GM19463 (cell line): ENCODE results near the gene ABCC9.
A peak's percentile ranks its signal among the peaks of the same experiment; 100 is the strongest.

Source experiments
- ATAC-seq: cut with Tn5 transposase; IDR thresholded peaks from one replicate; pipeline ENCODE4 v1.9.1; 2021; ENCODE audit warnings: mild to moderate bottlenecking, moderate library complexity; ENCODE audit not compliant: unreplicated experiment

ABCC9 gene

GRCh38 chr12:21776175-21776574, 165.1 kb downstream of the ABCC9 start:
- no peak for ATAC-seq

GRCh38 chr12:21775133-21775820, 165.9 kb downstream of the ABCC9 start:
- ATAC-seq = no peak

- ATAC-seq = no peak
Observed at GRCh38 chr12:21774358-21775132, 166.7 kb downstream of the ABCC9 start, which contains the start of gene KCNJ8. Gene KCNJ8 (minus strand): TSS chr12:21774706. CDS start chr12:21773616, 1,090 bp downstream.

- ATAC-seq = no peak
Observed at GRCh38 chr12:21773806-21774205, 167.4 kb downstream of the ABCC9 start.

GRCh38 chr12:21773263-21773741, 167.9 kb downstream of the ABCC9 start:
- peak; percentile 49 for ATAC-seq

- no peak for ATAC-seq
Observed at GRCh38 chr12:21771311-21771710, 169.9 kb downstream of the ABCC9 start.

- no peak for ATAC-seq
Observed at GRCh38 chr12:21769307-21769706, 171.9 kb downstream of the ABCC9 start.

GRCh38 chr12:21766403-21766802, 174.8 kb downstream of the ABCC9 start:
- ATAC-seq = no peak

GRCh38 chr12:21764950-21765349, 176.3 kb downstream of the ABCC9 start:
- ATAC-seq = no peak

- ATAC-seq = no peak
Observed at GRCh38 chr12:21764065-21764464, 177.2 kb downstream of the ABCC9 start.

GRCh38 chr12:21763531-21763930, 177.7 kb downstream of the ABCC9 start:
- ATAC-seq = no peak

- ATAC-seq = no peak
Observed at GRCh38 chr12:21759737-21760136, 181.5 kb downstream of the ABCC9 start.

GRCh38 chr12:21757735-21758134, 183.5 kb downstream of the ABCC9 start:
- ATAC-seq = no peak

GRCh38 chr12:21756699-21757098, 184.5 kb downstream of the ABCC9 start:
- no peak for ATAC-seq

- ATAC-seq = no peak
Observed at GRCh38 chr12:21751517-21751916, 189.7 kb downstream of the ABCC9 start.
